Stimulated activated effector memory CD8-positive, alpha-beta T cell treated with anti-CD3 and anti-CD28 coated beads, Interleukin-12 subunit alpha, Interleukin-12 subunit beta, amount 100 ng/mL, for 72 hours (primary cell): ENCODE results near the gene GLIPR2.

Source experiments
- ATAC-seq: fragments of 150-1000 bp; cut with Tn5 transposase; 2 replicates; pipeline ENCODE4 v1.10.0; 2021
- DNase-seq, 2 donors: peaks; one replicate each; pipeline ENCODE4 v3.0.0; 2021 to 2022; ENCODE audit warnings: low spot score in 2 of 2
- H3K27ac Mint-ChIP-seq: one replicate; pipeline ENCODE4 v1.8.0; 2022; ENCODE audit warnings: mild to moderate bottlenecking, mixed read lengths
- H3K36me3 Mint-ChIP-seq: one replicate; pipeline ENCODE4 v1.8.0; 2022; ENCODE audit warnings: mild to moderate bottlenecking, mixed read lengths
- H3K4me1 Mint-ChIP-seq: one replicate; pipeline ENCODE4 v1.8.0; 2022; ENCODE audit warnings: mixed read lengths
- H3K4me3 Mint-ChIP-seq: one replicate; pipeline ENCODE4 v1.8.0; 2022; ENCODE audit warnings: mild to moderate bottlenecking, mixed read lengths
- H3K9me3 Mint-ChIP-seq: one replicate; pipeline ENCODE4 v1.8.0; 2022; ENCODE audit warnings: mixed read lengths

Gene GLIPR2

DNA sequence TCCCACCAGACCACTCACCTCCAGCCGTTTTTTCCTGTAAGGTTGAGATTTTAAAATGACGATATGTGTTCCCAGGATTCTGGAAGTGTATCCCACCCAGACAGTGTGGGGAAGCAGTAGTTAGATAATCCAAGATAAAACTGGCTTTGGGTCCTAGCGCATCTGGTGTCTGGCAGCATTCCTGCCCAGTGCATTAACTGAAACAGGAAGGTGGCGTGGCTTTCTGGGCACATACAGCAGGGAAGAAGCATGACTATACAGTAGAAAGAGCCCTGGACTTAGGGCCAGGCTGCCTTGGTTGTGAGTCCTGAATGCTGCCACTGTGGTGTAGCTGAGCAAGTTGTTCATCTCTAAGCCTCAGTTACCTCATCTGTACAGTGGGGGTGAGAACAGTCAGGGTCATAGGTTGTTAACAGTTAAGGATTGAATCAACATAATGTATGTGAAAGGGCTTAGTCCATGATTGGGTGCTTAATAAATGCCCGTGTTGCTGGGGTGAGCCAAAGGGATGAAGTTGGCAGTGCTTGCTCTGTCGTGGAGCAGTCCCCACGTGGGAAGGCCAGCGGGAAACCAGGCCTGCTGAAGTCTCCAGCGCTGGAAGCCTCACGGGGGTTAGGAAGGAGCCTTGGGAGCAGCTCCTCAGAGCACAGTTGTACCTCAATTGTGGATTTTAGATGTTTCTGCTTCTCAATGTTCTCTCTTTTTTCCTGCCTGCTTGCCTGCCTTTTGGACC, 72.2 kb downstream of the GLIPR2 start:
- H3K9me3 Mint-ChIP-seq: no peaks in the 10 kb centered on the region
- no peak for DNase-seq
- H3K4me3 Mint-ChIP-seq: peak overlapping the region; percentile 55
- peaks cover 100% of the 10 kb centered on the region for H3K36me3 Mint-ChIP-seq
- no peak for ATAC-seq
- peak overlapping the region; percentile 94 for H3K27ac Mint-ChIP-seq
- peaks cover 61% of the 10 kb centered on the region for H3K4me1 Mint-ChIP-seq

DNA sequence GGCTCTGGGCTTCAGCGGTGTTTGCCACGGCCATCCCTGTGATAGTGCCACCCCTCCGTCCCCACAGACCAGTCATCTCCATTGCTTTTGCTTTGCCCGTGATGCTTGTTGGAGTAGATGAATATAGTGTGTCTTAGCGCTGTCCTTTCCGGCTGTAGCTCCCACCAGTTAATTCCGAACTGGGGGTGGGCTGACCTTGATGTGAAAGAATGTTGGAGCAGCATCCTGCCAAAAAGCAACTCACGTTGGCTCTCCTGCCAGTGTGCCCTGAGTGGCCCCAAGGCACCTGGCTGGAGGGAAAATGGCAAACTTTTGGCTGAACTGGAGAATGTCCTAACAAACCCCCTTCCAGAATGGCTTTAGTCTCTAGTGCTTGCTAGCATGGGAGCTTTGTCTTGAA, 74.2 kb downstream of the GLIPR2 start:
- DNase-seq (no peak), ATAC-seq (no peak)
- peaks cover 61% of the 10 kb centered on the region for H3K4me1 Mint-ChIP-seq
- peak overlapping the region; percentile 94 for H3K27ac Mint-ChIP-seq
- no peaks in the 10 kb centered on the region for H3K9me3 Mint-ChIP-seq
- H3K4me3 Mint-ChIP-seq: no peak overlapping the region
- peaks cover 99% of the 10 kb centered on the region for H3K36me3 Mint-ChIP-seq

DNA sequence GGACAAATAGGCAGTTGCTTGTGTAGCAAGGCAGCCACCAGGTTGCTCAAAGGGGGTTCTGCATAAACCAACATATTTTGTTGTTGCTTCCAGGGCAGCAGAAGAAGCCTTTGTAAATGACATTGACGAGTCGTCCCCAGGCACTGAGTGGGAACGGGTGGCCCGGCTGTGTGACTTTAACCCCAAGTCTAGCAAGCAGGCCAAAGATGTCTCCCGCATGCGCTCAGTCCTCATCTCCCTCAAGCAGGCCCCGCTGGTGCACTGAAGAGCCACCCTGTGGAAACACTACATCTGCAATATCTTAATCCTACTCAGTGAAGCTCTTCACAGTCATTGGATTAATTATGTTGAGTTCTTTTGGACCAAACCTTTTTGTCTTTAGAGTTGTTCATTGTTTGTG, 75.0 kb downstream of the GLIPR2 start:
- Mint-ChIP-seq H3K27ac (peak overlapping the region; percentile 94), H3K36me3 (peaks cover 99% of the 10 kb centered on the region), H3K4me3 (no peak overlapping the region), H3K4me1 (peaks cover 58% of the 10 kb centered on the region), H3K9me3 (no peaks in the 10 kb centered on the region)
- DNase-seq: no peak
- no peak for ATAC-seq

DNA sequence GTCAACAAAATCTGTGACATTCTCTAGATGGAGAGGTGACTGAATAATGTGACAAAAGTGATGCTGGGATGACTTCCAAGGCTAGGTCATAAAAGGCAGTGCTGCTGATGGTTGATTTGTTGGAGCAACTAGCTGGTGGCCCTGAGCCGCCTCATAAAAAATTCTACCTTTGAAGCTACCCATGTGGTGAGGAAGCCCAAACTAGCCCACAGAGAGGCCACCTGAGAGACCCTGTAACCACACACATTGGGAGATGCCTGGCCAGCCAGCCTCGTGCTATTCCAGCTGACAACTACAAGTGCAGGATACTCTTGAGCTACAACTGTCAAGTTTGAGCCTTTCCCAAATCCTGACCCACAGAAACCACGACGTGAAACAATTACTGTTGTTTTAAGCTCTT, 76.9 kb downstream of the GLIPR2 start:
- peak overlapping the region; percentile 94 for H3K27ac Mint-ChIP-seq
- DNase-seq (no peak), ATAC-seq (no peak)
- no peaks in the 10 kb centered on the region for H3K9me3 Mint-ChIP-seq
- no peak overlapping the region for H3K4me3 Mint-ChIP-seq
- H3K4me1 Mint-ChIP-seq: peaks cover 56% of the 10 kb centered on the region
- H3K36me3 Mint-ChIP-seq: peaks cover 99% of the 10 kb centered on the region
